ENCODE data around the gene PHKA2. TPM values are rescaled to one million over a fixed set of nuclear protein-coding genes. Genes with fewer than 3 reads are reported as not detected.

Gene PHKA2
- total and polyA plus RNA-seq, 7 donors, result 4.2 to 22.7 (median 11.1) TPM

GRCh38 chrX:18896680-18897544 lies 87.0 kb downstream of the PHKA2 start:
- Histone ChIP-seq H3K27me3 (no peaks in the 10 kb centered on the region), H3K9me3 (no peaks in the 10 kb centered on the region), H3K4me3 (no peak overlapping the region), H3K36me3 (no peaks in the 10 kb centered on the region), H3K27ac (peak overlapping the region in 1 of 4 donors; percentile 69), H3K4me1 (peaks cover 0 to 14% (median 9%) of the 10 kb centered on the region in 4 donors)
- DNase-seq, result no peak
- intact Hi-C loops (cut with DNase I), result loop anchor here (2.0 kb wide), 1 partner anchor 506 kb away; no protein-coding TSS in a partner anchor
- WGBS, 2 donors, result 95% methylated on average over 27 of the region's 27 CpGs
- no peak for TF ChIP-seq CTCF (IDR thresholded peaks at IDR 0.05)
- TF ChIP-seq POLR2AphosphoS5 (IDR thresholded peaks at IDR 0.05), result no peak
- TF ChIP-seq POLR2A (IDR thresholded peaks at IDR 0.05), result no peak
- no peak for TF ChIP-seq EP300 (IDR thresholded peaks at IDR 0.05)

- peak overlapping the region; percentile 56 to 70 (median 66) for H3K27ac ChIP-seq
Observed at GRCh38 chrX:18895189-18895951, 88.5 kb downstream of the PHKA2 start.

GRCh38 chrX:18894156-18894555 lies 89.8 kb downstream of the PHKA2 start:
- no peak for TF ChIP-seq EP300 (IDR thresholded peaks at IDR 0.05)
- TF ChIP-seq CTCF (IDR thresholded peaks at IDR 0.05), result no peak
- no peak for TF ChIP-seq POLR2A (IDR thresholded peaks at IDR 0.05)
- no peak for TF ChIP-seq POLR2AphosphoS5 (IDR thresholded peaks at IDR 0.05)
- H3K9me3 ChIP-seq, result no peaks in the 10 kb centered on the region
- H3K27ac ChIP-seq, result no peak overlapping the region
- DNase-seq, result no peak
- H3K27me3 ChIP-seq, result no peaks in the 10 kb centered on the region
- peaks cover 0 to 14% (median 9%) of the 10 kb centered on the region in 4 donors for H3K4me1 ChIP-seq
- WGBS, 2 donors, result 93 to 97% methylated on average over 18 of the region's 18 CpGs
- no peak overlapping the region for H3K4me3 ChIP-seq
- no peaks in the 10 kb centered on the region for H3K36me3 ChIP-seq
- intact Hi-C loops (cut with DNase I), result no loop called here

More at GRCh38 chrX:18895189-18895951, 88.5 kb downstream of the PHKA2 start:
- WGBS, 2 donors, result 90 to 96% methylated on average over 18 of the region's 18 CpGs
- TF ChIP-seq EP300 (IDR thresholded peaks at IDR 0.05), result peak in 2 of 4 donors; percentile 14 to 48
- TF ChIP-seq POLR2AphosphoS5 (IDR thresholded peaks at IDR 0.05), result peak in 1 of 4 donors; percentile 12
- peak in 3 of 4 experiments; percentile 16 to 50 (median 23) for TF ChIP-seq CTCF (IDR thresholded peaks at IDR 0.05)
- no peak for TF ChIP-seq POLR2A (IDR thresholded peaks at IDR 0.05)
- no peaks in the 10 kb centered on the region for H3K36me3 ChIP-seq
- peaks cover 0 to 14% (median 9%) of the 10 kb centered on the region in 4 donors for H3K4me1 ChIP-seq
- no peaks in the 10 kb centered on the region for H3K27me3 ChIP-seq
- H3K4me3 ChIP-seq, result no peak overlapping the region
- intact Hi-C loops (cut with DNase I), result no loop called here
- no peaks in the 10 kb centered on the region for H3K9me3 ChIP-seq
- peak; percentile 75 for DNase-seq

- no peak for TF ChIP-seq POLR2A (IDR thresholded peaks at IDR 0.05)
- TF ChIP-seq CTCF (IDR thresholded peaks at IDR 0.05), result no peak
- no peak for TF ChIP-seq EP300 (IDR thresholded peaks at IDR 0.05)
- no peak for TF ChIP-seq POLR2AphosphoS5 (IDR thresholded peaks at IDR 0.05)
- Histone ChIP-seq H3K27me3 (no peaks in the 10 kb centered on the region), H3K36me3 (no peaks in the 10 kb centered on the region), H3K9me3 (no peaks in the 10 kb centered on the region), H3K27ac (no peak overlapping the region), H3K4me3 (no peak overlapping the region), H3K4me1 (peaks cover 0 to 14% (median 9%) of the 10 kb centered on the region in 4 donors)
- 95 to 98% methylated on average over 11 of the region's 11 CpGs for WGBS, 2 donors
- intact Hi-C loops (cut with DNase I), result no loop called here
- no peak for DNase-seq
Observed at GRCh38 chrX:18893536-18893935, 90.4 kb downstream of the PHKA2 start.

All from sigmoid colon (tissue), 7 donors.